ENCODE data around the gene AMH.
A peak's percentile ranks its signal among the peaks of the same experiment; 100 is the strongest.

The AMH gene

DNA sequence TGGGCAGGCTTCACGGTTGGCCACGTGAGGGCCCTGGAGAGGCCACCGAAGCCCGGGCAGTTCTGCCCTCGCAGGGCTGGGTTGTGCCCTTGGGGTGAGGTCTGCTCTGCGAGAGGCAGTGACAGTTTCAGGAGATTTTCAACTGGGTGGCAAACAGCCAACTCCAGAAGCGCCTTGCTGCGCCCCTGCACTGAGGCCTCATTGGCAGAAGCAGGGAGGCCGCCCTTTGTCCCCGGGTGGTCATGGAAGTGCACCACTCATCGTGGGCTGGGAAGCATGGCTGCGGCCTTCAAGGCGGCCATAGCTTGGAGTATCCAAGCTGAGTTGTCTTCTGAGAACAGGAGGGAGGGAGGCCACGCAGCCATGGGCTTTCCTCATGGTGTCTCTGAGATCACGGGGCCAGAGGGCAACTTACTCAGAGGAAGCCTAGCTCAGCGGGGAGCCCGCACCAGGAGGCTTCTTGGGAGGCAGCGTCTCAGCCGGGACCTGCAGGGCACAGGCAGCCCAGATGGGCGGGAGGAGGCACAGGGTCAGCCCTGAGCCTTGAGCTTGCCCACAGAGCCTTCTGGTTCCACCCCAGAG, 27.8 kb upstream of the AMH start:
- DNase-seq: no peak

DNA sequence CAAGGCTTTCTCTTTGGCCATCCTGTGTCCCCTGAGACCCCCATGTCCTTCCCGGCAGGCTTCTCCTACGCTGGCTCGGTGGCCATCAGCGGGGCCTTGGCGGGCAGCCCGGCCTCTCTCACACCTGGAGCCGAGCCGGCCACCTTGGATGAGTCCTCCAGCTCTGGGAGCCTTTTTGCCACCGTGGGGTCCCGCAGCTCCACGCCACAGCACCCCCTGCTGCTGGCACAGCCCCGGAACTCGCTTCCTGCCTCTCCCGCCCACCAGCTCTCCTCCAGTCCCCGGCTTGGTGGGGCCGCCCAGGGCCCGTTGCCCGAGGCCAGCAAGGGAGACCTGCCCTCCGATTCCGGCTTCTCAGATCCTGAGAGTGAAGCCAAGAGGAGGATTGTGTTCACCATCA, 27.2 kb upstream of the AMH start:
- DNase-seq: no peak

DNA sequence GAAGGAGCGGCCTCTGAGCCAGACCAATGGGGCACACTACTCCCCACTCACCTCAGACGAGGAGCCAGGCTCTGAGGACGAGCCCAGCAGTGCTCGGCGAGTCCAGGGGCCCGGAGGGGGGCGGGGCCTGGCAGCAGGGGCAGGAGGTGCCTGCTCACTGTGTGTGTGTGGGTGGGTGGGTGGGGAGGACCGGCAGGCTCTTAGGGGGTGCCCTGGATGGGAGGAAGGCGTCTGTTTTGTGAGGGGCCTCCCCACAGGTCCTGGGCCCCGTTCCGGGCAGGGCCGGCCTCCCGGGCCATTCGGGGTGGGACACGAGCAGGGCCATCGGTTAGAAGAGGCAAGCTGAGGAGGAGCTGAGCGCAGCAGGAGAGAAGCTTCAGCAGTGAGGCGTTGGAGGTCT, 25.7 kb upstream of the AMH start:
- DNase-seq: no peak

DNA sequence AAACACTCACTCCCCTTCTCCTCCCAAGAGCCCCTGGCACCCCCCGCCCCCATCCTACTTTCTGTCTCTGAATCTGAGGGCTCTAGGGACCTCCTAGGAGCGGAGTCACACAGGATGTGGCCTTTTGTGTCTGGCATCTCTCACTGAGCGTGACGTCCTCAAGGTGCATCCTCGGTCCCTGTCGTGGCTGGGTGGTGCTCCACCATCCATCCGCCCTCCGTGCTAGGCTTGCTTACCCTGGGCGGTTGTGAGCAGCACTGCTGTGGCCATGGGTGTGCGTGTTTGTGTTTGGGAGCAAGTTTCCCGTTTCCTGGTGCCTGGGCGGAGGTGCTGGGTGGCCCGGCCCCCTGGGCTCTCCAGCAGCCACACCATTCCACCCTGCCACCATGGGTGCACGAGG, 25.2 kb upstream of the AMH start:
- DNase-seq: no peak

DNA sequence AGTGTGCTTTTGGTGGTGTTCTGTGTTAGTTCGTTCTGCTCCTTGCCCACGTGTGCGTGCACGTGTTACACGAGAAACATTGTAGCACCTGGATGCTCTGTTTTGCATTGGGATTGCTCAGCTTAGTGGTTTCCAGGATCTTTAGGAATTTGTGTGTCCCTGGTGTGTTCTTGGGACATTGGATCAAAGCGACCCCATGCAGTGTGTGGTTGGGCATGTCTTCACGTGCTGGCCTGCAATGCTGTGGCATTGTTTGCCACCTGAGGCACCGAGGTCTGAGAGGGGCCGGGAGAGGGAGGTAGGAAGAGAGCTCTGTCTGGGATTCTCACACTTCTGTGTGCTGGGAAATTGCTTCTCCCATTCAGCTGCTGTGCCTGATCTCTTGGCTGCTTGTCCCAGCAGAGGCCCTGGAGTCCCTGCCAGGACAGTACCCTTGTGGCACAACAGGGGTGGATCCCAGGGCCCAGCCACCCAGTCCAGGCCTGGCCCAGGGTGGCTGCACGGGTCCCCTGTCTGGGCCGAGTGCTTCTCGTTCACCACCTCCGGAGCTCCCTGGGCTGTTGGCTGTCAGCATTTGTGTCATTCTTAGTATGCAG, 24.3 kb upstream of the AMH start:
- DNase-seq: no peak

DNA sequence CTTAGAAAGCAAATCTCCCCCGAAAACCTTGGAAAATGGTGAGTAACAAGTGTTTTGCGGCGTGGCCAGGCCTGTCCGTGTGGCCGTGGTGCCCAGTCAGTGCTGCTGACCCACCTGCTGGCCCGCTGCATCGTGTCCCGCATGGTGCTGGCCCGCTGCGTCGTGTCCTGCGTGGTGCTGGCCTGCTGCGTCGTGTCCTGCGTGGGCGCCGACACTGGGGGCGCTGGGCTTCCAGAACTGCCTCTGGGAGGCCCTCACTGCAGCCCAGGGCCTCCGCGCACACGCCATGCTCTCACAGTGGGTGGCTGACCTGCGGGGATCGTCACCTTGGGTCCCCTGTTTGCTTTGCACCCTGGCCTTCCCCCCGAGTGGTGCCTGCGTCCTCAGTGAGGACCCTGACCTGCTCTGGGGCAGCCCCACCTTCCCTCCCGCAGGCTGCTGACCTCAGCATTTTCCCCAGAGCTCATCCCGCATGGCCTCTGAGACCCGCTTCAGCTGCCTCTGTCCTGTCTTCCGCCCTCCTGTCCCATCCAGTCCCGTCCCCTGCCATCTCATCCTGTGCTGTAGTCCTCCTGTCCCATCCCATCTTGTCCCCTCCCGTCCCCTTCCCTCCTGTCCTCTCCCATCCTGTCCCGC, 23.6 kb upstream of the AMH start:
- no peak for DNase-seq

DNA sequence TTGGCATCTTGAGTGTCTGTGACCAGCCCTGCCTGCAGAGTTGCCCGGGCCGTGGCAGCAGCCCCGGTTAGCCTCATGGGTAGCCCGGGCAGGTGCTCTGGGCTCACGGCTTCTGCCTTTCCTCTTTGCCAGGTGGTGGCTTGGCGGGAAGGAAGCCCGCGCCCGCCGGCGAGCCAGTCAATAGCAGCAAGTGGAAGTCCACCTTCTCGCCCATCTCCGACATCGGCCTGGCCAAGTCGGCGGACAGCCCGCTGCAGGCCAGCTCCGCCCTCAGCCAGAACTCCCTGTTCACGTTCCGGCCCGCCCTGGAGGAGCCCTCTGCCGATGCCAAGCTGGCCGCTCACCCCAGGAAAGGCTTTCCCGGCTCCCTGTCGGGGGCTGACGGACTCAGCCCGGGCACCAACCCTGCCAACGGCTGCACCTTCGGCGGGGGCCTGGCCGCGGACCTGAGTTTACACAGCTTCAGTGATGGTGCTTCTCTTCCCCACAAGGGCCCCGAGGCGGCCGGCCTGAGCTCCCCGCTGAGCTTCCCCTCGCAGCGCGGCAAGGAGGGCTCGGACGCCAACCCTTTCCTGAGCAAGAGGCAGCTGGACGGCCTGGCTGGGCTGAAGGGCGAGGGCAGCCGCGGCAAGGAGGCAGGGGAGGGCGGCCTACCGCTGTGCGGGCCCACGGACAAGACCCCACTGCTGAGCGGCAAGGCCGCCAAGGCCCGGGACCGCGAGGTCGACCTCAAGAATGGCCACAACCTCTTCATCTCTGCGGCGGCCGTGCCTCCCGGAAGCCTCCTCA, 22.9 kb upstream of the AMH start:
- DNase-seq: no peak

DNA sequence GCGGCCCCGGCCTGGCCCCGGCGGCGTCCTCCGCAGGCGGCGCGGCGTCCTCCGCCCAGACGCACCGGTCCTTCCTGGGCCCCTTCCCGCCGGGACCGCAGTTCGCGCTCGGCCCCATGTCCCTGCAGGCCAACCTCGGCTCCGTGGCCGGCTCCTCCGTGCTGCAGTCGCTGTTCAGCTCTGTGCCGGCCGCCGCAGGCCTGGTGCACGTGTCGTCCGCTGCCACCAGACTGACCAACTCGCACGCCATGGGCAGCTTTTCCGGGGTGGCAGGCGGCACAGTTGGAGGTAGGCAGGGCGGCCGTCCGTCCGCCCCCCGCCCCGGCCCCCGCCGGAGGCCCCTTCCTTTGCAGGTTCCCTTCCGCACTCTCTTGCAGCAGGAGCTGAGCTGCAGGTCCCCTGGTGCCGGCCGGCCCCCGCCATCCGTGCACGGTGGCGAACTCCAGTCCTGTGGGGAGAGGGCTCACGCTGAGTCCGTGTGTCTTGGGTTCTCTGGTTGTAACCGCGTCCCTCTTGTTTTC, 22.2 kb upstream of the AMH start:
- no peak for DNase-seq

DNA sequence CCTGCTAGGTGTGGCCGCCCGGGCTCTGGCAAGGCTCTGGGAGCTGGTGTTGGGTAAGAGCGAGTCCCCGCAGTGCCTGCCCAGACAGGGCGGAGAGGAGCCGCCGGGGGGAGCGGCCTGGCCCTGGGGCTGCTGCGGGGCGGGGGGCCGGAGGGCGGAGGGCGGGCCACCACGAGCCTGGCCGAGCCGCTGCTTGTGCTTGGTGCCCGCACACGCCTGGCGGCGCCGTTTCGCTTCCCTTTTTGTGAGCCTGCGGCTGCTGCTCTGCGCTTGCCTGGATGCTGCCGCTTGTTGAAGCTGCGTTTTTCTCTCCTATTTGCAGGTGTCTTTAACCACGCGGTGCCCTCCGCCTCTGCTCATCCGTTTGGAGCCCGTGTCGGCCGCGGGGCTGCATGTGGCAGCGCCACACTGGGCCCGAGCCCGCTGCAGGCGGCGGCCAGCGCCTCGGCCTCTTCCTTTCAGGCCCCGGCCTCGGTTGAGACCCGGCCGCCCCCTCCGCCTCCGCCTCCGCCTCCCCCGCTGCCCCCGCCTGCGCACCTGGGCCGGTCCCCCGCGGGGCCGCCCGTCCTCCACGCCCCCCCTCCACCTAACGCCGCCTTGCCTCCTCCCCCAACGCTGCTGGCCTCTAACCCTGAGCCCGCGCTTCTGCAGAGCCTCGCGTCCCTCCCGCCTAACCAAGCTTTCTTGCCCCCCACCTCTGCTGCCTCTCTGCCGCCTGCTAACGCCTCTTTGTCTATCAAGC, 21.5 kb upstream of the AMH start:
- no peak for DNase-seq

DNA sequence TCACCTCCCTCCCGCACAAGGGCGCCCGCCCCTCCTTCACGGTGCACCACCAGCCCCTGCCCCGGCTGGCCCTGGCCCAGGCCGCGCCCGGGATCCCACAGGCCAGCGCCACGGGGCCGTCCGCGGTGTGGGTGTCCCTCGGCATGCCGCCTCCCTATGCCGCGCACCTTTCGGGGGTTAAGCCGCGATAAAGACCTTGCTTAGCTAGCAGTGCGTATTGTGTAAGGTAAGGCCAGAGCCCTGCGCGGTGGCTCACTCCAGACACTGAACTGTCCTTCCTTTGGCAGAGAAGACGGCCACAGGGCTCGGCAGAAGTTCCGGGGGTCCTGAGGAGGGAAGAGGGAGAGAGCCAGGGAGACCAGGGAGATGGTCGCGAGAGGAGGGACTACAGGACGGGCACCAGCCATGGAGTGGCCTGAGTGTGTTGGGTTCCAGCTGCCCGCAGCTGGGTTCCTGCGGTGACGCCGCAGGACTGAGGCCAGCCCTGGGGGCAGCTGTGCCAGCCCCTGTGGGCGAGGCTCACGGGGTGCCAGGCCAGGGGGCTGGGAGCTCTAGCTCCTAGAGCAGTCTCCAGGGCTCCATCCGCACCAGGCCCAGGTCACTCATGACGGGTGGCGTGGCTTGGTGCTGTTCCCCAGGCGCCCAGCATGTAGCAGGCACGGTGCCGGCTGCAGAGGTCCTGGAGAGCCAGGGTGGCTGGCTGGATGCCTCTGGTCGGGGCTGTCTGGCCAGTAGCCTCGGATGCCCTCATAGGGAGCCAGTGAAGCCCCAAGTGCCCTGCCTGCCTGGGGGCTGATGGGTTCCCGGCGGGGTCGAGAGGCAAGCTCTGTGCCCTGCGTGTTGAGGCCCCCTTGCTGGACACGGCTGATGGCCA, 20.7 kb upstream of the AMH start:
- DNase-seq: no peak

DNA sequence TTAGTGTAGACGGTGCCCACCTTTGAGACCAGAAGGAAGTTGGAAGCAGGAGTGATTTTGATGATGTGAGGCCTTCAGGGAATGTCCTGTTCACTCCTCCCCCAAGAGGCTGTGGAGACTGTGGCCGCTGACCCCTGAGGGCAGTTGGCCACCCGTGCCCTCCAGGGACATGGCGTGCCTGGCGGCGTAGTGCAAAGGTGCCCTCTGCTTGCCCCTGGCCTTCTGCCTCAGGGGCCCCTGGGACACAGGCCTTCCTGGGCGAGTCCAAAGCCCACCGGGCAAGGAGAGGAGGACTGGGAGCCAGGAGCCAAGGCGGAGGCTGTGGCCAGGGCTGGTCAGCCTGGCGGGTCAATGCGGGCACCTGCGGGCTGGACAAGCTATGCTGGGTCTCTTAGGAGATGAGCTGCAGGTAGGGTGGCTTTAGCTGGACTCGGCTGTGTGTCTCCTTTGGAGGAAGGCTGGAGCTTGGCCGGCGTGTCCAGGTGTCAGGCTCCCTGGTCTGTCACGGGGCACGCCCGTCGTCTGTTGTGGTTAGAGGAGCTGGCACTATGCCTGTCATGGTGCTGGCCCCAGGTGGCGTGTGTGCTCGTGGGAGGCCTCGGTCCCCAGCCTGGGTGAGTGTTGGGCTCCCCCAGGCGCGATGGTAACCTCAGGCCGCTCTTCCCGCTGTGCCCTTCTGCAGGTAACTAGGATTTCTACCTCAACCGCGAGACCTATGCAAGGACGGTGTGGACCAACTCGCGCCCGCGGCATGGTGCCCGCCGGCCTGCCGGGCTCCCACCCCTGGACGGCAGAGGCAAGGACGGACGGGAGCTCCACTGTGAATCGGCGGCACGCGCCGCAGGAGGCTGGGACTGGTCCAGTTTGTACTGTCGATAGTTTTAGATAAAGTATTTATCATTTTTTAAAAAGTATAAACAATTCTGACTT, 19.8 kb upstream of the AMH start:
- DNase-seq: no peak

DNA sequence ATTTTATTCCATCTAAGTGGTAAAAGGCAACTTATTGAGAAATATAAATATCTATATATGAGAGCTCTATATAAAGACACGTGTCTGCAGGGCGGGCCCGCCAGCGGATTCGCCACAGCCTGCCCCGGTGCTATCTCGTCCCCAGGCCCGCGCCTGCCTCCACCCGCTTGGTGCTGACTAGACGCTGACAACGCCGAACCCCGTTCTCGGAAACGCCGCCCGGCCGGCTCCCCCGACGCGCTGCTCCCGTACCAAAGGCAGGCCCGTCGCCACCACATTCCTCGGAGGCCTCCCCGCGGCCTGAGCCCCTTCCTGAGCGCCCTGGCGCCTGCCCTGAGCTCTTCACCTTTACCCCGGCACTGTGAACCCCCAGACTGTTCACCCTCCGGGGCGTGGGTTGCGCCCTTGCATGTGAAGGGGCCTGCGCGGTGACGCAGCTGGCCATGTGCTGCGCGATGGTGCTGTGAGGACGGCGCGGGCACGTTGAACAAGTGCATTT, 19.0 kb upstream of the AMH start:
- DNase-seq: no peak

DNA sequence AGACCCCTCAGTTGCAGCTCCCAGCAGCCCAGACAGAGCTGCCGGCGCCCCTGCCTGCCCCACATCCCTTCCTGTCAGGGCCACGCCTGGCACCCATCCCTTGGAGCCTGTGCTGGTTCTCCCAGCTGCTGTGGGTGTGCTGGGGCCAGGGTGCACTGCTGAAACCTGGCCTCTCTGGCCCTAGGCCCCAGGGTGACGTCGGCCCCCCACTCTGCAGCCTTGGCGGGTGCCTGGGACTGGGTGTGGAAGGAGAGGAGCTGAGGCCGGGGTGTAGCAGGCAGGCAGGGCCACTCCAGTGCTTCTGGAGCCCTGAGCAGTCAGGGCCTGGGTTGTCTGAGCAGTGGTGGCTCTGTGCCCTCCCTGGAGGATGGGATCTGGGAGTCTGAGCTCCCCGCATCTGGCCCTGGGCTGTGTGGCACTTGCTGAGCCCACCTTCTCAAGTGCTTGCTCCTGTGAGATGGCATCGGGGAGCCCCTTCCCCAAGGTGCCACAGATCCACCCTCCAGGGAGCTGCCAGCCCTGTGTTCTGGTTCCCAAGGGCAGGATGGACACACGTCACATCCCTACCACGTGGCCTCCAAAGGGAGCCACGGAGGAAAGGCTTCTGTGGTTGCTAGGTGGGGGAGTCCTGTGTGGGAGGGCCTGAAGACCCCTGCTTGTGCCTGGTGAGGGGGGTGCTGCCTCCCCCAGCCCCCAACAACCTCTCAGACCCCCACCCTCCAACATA, 18.2 kb upstream of the AMH start:
- no peak for DNase-seq

DNA sequence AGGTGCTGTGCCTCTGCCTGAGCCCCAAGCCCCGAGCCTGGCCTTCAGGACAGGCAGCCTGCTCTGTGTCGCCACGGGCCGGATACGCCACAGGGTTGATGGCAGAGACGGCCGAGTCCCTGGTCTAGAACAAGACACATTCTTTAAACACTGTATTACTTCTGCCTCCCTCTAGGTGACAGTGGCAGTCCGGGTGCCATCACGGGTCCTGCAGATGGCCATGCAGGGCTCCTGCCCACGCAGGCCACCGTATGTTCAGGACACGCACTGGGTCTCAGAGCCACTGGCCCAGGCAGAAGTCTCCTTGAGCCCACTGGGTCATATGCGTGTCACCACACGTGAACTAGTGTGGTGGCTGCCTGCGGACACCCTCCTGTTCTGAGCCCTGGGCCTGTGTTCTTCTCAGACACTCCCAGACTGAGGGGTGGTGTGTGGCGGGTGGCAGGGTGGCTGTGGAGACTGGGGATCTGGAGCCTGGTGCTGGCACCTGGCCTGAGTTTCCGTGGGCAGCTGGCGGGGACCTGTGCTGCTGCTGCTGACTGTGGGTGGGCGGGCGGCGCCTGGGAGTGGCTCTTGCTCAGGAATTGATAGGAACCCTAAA, 17.4 kb upstream of the AMH start:
- peak in 1 of 2 experiments; percentile 48 for DNase-seq

DNA sequence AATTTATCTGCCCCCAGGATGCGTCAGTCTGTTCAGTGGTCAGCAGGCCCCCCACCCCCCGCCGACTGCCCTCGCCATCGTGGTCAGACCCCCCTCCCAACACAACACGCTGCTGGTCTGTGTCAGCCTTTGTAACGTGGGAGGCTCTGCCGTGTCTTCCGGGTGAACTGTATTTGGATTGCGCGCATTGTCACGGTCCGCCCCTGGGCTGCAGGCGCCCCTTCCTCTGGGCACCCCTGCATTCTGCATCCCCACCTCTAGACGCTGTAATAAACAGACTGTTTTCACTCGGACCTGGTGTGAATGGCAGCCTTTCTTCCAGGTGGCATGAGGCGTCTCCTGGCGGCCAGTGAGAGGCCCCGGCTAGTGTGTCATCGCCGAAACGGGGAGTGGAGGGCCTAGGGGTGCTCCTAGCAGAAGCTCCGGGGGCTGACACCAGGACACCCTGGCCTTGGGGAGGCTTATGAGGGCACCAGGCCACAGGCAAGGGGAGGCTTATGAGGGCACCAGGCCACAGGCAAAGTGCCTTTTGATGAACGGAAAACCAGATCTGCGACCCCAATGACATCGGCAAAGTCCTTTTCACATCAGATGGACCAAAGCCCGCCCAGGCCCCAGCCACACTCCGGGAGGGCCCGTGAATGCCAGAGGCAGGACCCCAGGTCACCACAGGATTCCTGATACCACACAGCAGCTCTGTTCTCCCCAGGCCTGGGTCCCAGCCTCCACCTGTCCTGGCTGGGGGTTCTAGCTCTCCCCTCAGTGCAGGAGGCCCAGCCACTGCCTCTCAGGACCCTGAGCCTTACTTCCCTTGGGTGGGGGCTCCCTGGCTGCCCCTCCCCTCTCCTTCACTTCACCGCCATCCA, 16.6 kb upstream of the AMH start:
- no peak for DNase-seq

DNA sequence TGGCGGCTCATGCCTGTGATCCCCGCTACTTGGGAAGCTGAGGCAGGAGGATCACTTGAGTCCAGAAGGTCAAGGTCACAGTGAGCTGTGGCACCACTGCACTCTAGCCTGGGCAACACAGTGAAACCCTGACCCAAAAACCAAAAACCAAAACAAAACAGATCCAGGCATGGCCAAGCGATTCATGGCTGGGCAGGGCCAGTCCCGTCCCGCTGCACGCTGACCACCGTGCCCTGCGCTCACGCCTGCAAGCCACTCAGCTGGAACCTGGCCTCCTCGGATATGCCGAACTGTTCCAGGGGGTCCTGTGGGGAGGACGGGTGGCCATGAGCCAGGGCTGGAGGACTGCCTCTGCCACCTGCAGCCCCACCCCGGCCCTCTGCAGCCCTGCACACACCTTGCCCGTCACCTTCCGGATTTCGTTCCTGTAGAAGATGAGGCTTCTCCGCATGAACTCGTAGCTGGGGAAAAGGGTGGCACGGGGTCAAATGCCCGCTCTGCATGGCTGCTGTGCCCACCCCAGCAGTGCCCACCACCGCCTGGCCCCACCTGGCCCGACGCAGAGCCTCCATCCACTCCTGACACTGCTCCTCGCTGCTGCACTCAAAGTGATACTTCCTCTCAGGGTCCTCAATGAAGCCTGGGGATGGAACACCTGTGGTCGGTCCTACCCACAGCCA, 15.4 kb upstream of the AMH start:
- no peak for DNase-seq

DNA sequence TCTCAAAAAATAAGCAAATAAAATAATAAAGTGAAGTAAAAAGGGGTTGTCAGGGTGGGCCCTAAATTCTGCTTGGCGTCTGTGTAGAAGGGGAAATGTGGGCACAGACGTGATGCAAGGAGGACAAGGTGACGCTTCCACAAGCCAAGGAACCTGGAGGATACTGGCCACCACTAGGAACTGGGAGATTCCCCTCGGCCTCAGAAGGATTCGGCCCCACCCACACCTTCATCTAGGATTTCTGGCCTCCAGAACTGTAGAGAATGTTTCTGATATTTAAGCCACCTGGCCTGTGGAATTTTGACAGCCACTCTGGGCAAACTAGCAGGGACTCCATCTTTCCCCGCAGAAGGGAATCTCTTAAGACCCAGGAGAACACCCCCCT, 14.1 kb upstream of the AMH start:
- no peak for DNase-seq

Data from activated T-cell treated with anti-CD3 and anti-CD28 coated beads, Interleukin-2, amount 50 U/mL, for 48 hours (primary cell).